Liver (tissue), 9 donors: ENCODE data around the gene PDGFB. TPM values are rescaled to one million over a fixed set of nuclear protein-coding genes. Genes with fewer than 3 reads are reported as not detected.

Source experiments
- DNase-seq: peaks from one replicate; pipeline ENCODE4 v3.0.0-alpha.2; 2017; ENCODE audit warnings: low spot score
- H3K27ac ChIP-seq, 2 donors: one replicate each; pipeline ENCODE4 v1.7.0; 2013; ENCODE audit warnings: inconsistent platforms in 2 of 2, low read length in 2 of 2, control low read depth in 1 of 2, low read depth in 1 of 2, mild to moderate bottlenecking in 1 of 2
- H3K27me3 ChIP-seq, 4 donors: one replicate each; pipeline versions ENCODE4 v1.6.1 to v1.7.0; 2013; ENCODE audit warnings: low read length in 3 of 4, inconsistent platforms in 1 of 4, mild to moderate bottlenecking in 1 of 4, moderate library complexity in 1 of 4; ENCODE audit not compliant: control insufficient read depth in 4 of 4, insufficient read depth in 4 of 4
- H3K36me3 ChIP-seq, 4 donors: one replicate each; pipeline versions ENCODE4 v1.6.1 to v1.7.0; 2013; ENCODE audit warnings: low read length in 3 of 4, mild to moderate bottlenecking in 3 of 4, low read depth in 1 of 4, moderate library complexity in 1 of 4; ENCODE audit not compliant: control insufficient read depth in 4 of 4, insufficient read depth in 3 of 4
- H3K4me1 ChIP-seq, 4 donors: one replicate each; pipeline versions ENCODE4 v1.6.1 to v1.7.0; 2013; ENCODE audit warnings: low read length in 3 of 4, mild to moderate bottlenecking in 3 of 4, moderate library complexity in 1 of 4; ENCODE audit not compliant: control insufficient read depth in 4 of 4, insufficient read depth in 4 of 4
- H3K4me3 ChIP-seq, 3 donors: one replicate each; pipeline versions ENCODE4 v1.6.1 to v1.7.0; 2013; ENCODE audit warnings: low read length in 3 of 3, control low read depth in 1 of 3, low read depth in 1 of 3, mild to moderate bottlenecking in 1 of 3
- H3K9ac ChIP-seq, 2 donors: one replicate each; pipeline ENCODE4 v1.7.0; 2013; ENCODE audit warnings: low read length in 2 of 2, mild to moderate bottlenecking in 2 of 2, moderate library complexity in 2 of 2, control low read depth in 1 of 2, low read depth in 1 of 2
- H3K9me3 ChIP-seq, 4 donors: one replicate each; pipeline versions ENCODE4 v1.6.1 to v1.7.0; 2013; ENCODE audit warnings: low read length in 3 of 4; ENCODE audit not compliant: control insufficient read depth in 4 of 4
- ATF3 ChIP-seq: IDR thresholded peaks from 2 replicates; pipeline ENCODE4 v1.6.1; 2016; ENCODE audit warnings: antibody characterized with exemption
- GABPA ChIP-seq, 2 donors: IDR thresholded peaks in 1 of 2; conservative IDR thresholded peaks in 1 of 2; 2 replicates each; pipeline ENCODE4 v1.6.1; 2016; ENCODE audit warnings: antibody characterized with exemption in 2 of 2, mild to moderate bottlenecking in 1 of 2, moderate library complexity in 1 of 2
- MAX ChIP-seq: IDR thresholded peaks from 2 replicates; pipeline ENCODE4 v1.6.1; 2016; ENCODE audit warnings: antibody characterized with exemption
- NR2F2 ChIP-seq: IDR thresholded peaks from 2 replicates; pipeline ENCODE4 v1.6.1; 2016; ENCODE audit warnings: antibody characterized with exemption
- RAD21 ChIP-seq, 2 donors: IDR thresholded peaks; 2 replicates each; pipeline ENCODE4 v1.6.1; 2016; ENCODE audit warnings: antibody characterized with exemption in 2 of 2, mild to moderate bottlenecking in 2 of 2
- REST ChIP-seq: IDR thresholded peaks from 2 replicates; pipeline ENCODE4 v1.6.1; 2016; ENCODE audit warnings: antibody characterized with exemption, mild to moderate bottlenecking
- RXRA ChIP-seq, 2 donors: IDR thresholded peaks; 2 replicates each; pipeline ENCODE4 v1.6.1; 2017 to 2018; ENCODE audit warnings: antibody characterized with exemption in 2 of 2, mild to moderate bottlenecking in 1 of 2
- SP1 ChIP-seq: IDR thresholded peaks from 2 replicates; pipeline ENCODE4 v1.6.1; 2018; ENCODE audit warnings: antibody characterized with exemption, mild to moderate bottlenecking
- TAF1 ChIP-seq: conservative IDR thresholded peaks from 2 replicates; pipeline ENCODE4 v1.6.1; 2016; ENCODE audit warnings: antibody characterized with exemption, mild to moderate bottlenecking
- YY1 ChIP-seq: IDR thresholded peaks from 2 replicates; pipeline ENCODE4 v1.6.1; 2016; ENCODE audit warnings: antibody characterized with exemption, mild to moderate bottlenecking
- WGBS: extraction: QIAGEN DNeasy Blood & Tissue Kit; methylation state at CpG from one replicate; pipeline ENCODE4 v1.1.7; 2013; 5-methylcytosine and 5-hydroxymethylcytosine counted together
- polyA plus RNA-seq, 2 donors: library from polyadenylated mRNA; stranded (reverse) in 1 of 2; unstranded in 1 of 2; fragments of 200-250 nt in 1 of 2; fragments of >200 nt in 1 of 2; fragmentation: Nextera tagmentation in 1 of 2; extraction: Ambion mirVana in 1 of 2; gene quantifications; one replicate each; pipeline versions ENCODE4 v1.2.1 to v1.2.3, GENCODE V29; 2013 to 2015
- total RNA-seq, 2 donors: library from RNA; depleted of rRNA; stranded (reverse); fragments of >200 nt; gene quantifications; one replicate each; pipeline ENCODE4 v1.2.3, GENCODE V29; 2014
- donor health status: healthy.
- donor health status: healthy.
- donor health status: healthy.
- donor health status: healthy.
- donor health status: healthy.

Gene PDGFB
- total and polyA plus RNA-seq, 4 donors, result 0.25 to 4.5 (median 1.7) TPM

- H3K9ac ChIP-seq, result no peak overlapping the region
- TF ChIP-seq NR2F2 (no peak), RAD21 (IDR thresholded peaks at IDR 0.05) (peak in 1 of 2 donors; percentile 55)
- H3K4me3 ChIP-seq, result no peak overlapping the region
- WGBS, result 58% methylated on average over 14 of the region's 14 CpGs
- DNase-seq, result no peak
- H3K36me3 ChIP-seq, result peaks cover 0 to 1% (median 0%) of the 10 kb centered on the region in 4 donors
- H3K9me3 ChIP-seq, result no peaks in the 10 kb centered on the region
- no peak overlapping the region for H3K27ac ChIP-seq
- H3K27me3 ChIP-seq, result no peaks in the 10 kb centered on the region
- peaks cover 0 to 2% (median 0%) of the 10 kb centered on the region in 4 donors for H3K4me1 ChIP-seq
These were observed 29.2 kb downstream of the PDGFB start for GRCh38 chr22:39215426-39216142.

GRCh38 chr22:39215070-39215396 lies 29.7 kb downstream of the PDGFB start:
- WGBS, result 86% methylated on average over 6 of the region's 6 CpGs
- no peak for DNase-seq

GRCh38 chr22:39214383-39215069 lies 30.3 kb downstream of the PDGFB start:
- Histone ChIP-seq H3K4me3 (no peak overlapping the region), H3K36me3 (peaks cover 0 to 1% (median 0%) of the 10 kb centered on the region in 4 donors), H3K27me3 (no peaks in the 10 kb centered on the region), H3K4me1 (peaks cover 0 to 2% (median 0%) of the 10 kb centered on the region in 4 donors), H3K9me3 (no peaks in the 10 kb centered on the region), H3K9ac (no peak overlapping the region), H3K27ac (no peak overlapping the region)
- no peak for DNase-seq
- TF ChIP-seq REST (no peak), TAF1 (no peak), SP1 (no peak), YY1 (no peak), NR2F2 (no peak), GABPA (IDR thresholded peaks at IDR 0.05 in 1 of 2, conservative IDR thresholded peaks at IDR 0.05 in 1 of 2) (no peak), ATF3 (no peak), MAX (no peak)
- 68% methylated on average over 8 of the region's 8 CpGs for WGBS

More at GRCh38 chr22:39215070-39215396, 29.7 kb downstream of the PDGFB start:
- Histone ChIP-seq H3K4me1 (peaks cover 0 to 2% (median 0%) of the 10 kb centered on the region in 4 donors), H3K9ac (no peak overlapping the region), H3K4me3 (no peak overlapping the region), H3K27ac (no peak overlapping the region), H3K36me3 (peaks cover 0 to 1% (median 0%) of the 10 kb centered on the region in 4 donors), H3K9me3 (no peaks in the 10 kb centered on the region), H3K27me3 (no peaks in the 10 kb centered on the region)
- TF ChIP-seq TAF1 (no peak), RXRA (IDR thresholded peaks at IDR 0.05) (no peak)
